ENCODE measurements around the gene AUTS2.

- no peak for TF ChIP-seq BHLHE40 (IDR thresholded peaks at IDR 0.05; ENCODE audit: borderline replicate concordance)
- no peak for TF ChIP-seq ARNT (IDR thresholded peaks at IDR 0.05)
- no peak for TF ChIP-seq FOXM1 (IDR thresholded peaks at IDR 0.05; ENCODE audit: borderline replicate concordance)
- no peak for TF ChIP-seq L3MBTL2 (conservative IDR thresholded peaks at IDR 0.05)
- no peak for TF ChIP-seq FOXA1 (IDR thresholded peaks at IDR 0.05)
- TF ChIP-seq TARDBP (IDR thresholded peaks at IDR 0.05) = no peak
- TF ChIP-seq PKNOX1 (IDR thresholded peaks at IDR 0.05) = no peak
These were observed 1078.0 kb downstream of the AUTS2 start for GRCh38 chr7:70676243-70676642.
